Measurements from ENCODE around the gene CACNA1G. TPM values are rescaled to one million over a fixed set of nuclear protein-coding genes. Genes with fewer than 3 reads are reported as not detected.

The CACNA1G gene
- total and polyA plus RNA-seq, 2 experiments from 2014 or later = 3.5 to 4.8 TPM

DNA sequence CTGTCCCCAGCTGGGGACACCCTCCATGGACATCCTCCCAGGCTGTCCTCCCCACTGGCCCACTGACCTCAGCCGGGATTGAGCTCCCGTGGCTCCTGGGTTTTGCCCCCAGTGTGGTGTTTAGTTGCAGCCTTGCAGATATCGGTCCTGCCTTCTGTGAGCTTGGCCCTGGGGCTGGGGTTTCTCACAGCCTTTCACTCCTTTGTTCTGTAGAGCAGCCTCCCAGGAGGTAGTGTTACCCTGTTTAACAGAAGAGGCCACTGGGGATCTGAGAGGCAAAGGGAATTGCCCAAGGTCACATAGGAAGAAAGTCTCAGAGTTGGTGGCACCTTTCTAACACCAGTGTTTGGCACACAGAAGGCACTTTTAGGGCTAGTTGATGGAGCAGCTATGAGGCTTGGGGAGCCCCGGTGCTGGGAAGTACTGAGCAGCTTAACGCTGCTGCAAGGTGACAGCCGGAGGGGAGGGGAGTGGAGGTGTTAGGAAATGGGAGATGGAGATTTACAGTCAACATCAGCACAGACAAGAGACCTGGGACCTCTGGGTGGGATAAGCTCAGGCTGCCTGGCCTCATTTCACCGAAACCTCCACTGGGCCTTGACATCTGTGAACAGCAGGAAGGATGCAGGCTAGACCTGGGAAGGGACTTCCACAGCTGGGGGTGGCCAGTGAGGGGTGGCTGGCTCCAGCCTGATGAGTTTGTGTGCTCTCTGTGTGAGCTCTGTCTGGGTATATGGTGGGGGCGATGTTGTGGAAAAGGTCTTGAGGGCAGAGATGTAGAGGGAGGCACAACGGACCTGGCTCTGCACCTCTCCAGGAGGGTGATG lies 26.1 kb downstream of the CACNA1G start:
- Histone ChIP-seq H3K36me3 (replicated peaks; ENCODE audit: insufficient read depth, low read depth) (no peaks in the 10 kb centered on the region), H3K9me3 (ENCODE audit: low read depth) (no peaks in the 10 kb centered on the region), H3K4me1 (ENCODE audit: insufficient read depth) (peaks cover 17% of the 10 kb centered on the region), H3K27me3 (no peaks in the 10 kb centered on the region), H4K20me1 (ENCODE audit: insufficient read depth, poor library complexity, severe bottlenecking) (no peaks in the 10 kb centered on the region), H3K27ac (no peak overlapping the region), H2AFZ (no peak overlapping the region), H3K79me2 (no peaks in the 10 kb centered on the region), H3K9me2 (replicated peaks; ENCODE audit: insufficient read depth) (no peaks in the 10 kb centered on the region), H3K4me3 (no peak overlapping the region), H3K4me2 (no peak overlapping the region)
- TF ChIP-seq EZH2 (IDR thresholded peaks at IDR 0.05; ENCODE audit: borderline replicate concordance) = no peak
- TF ChIP-seq, protein P1, sequence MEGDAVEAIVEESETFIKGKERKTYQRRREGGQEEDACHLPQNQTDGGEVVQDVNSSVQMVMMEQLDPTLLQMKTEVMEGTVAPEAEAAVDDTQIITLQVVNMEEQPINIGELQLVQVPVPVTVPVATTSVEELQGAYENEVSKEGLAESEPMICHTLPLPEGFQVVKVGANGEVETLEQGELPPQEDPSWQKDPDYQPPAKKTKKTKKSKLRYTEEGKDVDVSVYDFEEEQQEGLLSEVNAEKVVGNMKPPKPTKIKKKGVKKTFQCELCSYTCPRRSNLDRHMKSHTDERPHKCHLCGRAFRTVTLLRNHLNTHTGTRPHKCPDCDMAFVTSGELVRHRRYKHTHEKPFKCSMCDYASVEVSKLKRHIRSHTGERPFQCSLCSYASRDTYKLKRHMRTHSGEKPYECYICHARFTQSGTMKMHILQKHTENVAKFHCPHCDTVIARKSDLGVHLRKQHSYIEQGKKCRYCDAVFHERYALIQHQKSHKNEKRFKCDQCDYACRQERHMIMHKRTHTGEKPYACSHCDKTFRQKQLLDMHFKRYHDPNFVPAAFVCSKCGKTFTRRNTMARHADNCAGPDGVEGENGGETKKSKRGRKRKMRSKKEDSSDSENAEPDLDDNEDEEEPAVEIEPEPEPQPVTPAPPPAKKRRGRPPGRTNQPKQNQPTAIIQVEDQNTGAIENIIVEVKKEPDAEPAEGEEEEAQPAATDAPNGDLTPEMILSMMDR (IDR thresholded peaks at IDR 0.05; ENCODE audit: poor library complexity) = no peak
- DNase-seq (ENCODE audit: low spot score) = no peak
- 66% methylated on average over 9 of the region's 9 CpGs for WGBS (ENCODE audit: low lambda C conversion rate, missing lambda C conversion rate)

DNA sequence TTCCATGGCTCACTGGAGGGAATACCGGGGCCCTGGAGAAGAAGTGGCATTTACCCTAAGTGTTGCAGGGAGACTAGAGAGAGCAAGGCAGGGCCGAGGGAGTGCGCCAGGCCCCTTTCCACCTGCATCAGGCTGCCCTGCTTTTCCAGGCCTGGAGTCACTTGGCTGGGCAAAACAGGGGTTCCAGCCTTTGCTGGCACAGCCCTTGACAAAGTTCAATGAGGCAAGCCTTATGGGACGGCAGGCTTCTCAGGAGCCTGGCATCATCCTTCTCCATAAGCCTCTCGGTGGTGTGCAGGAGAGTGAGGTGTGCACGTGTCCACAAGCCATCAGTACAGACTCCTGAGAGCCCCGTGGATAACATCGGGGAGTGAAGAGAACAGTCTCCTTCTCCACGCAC lies 27.1 kb downstream of the CACNA1G start:
- no peak overlapping the region for H2AFZ ChIP-seq
- no peaks in the 10 kb centered on the region for H3K36me3 ChIP-seq (replicated peaks; ENCODE audit: insufficient read depth, low read depth)
- H3K79me2 ChIP-seq = no peaks in the 10 kb centered on the region
- no peaks in the 10 kb centered on the region for H3K9me3 ChIP-seq (ENCODE audit: low read depth)
- no peak for DNase-seq (ENCODE audit: low spot score)
- no peaks in the 10 kb centered on the region for H3K9me2 ChIP-seq (replicated peaks; ENCODE audit: insufficient read depth)
- no peak overlapping the region for H3K27ac ChIP-seq
- H3K4me3 ChIP-seq = no peak overlapping the region
- 89% methylated on average over 9 of the region's 9 CpGs for WGBS (ENCODE audit: low lambda C conversion rate, missing lambda C conversion rate)
- no peak overlapping the region for H3K4me2 ChIP-seq
- H4K20me1 ChIP-seq (ENCODE audit: insufficient read depth, poor library complexity, severe bottlenecking) = no peaks in the 10 kb centered on the region
- peaks cover 23% of the 10 kb centered on the region for H3K4me1 ChIP-seq (ENCODE audit: insufficient read depth)
- no peaks in the 10 kb centered on the region for H3K27me3 ChIP-seq
- TF ChIP-seq, protein P1 (IDR thresholded peaks at IDR 0.05; ENCODE audit: poor library complexity) = no peak
- TF ChIP-seq EZH2phosphoT487 (IDR thresholded peaks at IDR 0.05; ENCODE audit: low read depth, severe bottlenecking, unreplicated experiment) (no peak), EZH2 (IDR thresholded peaks at IDR 0.05; ENCODE audit: borderline replicate concordance) (no peak)

DNA sequence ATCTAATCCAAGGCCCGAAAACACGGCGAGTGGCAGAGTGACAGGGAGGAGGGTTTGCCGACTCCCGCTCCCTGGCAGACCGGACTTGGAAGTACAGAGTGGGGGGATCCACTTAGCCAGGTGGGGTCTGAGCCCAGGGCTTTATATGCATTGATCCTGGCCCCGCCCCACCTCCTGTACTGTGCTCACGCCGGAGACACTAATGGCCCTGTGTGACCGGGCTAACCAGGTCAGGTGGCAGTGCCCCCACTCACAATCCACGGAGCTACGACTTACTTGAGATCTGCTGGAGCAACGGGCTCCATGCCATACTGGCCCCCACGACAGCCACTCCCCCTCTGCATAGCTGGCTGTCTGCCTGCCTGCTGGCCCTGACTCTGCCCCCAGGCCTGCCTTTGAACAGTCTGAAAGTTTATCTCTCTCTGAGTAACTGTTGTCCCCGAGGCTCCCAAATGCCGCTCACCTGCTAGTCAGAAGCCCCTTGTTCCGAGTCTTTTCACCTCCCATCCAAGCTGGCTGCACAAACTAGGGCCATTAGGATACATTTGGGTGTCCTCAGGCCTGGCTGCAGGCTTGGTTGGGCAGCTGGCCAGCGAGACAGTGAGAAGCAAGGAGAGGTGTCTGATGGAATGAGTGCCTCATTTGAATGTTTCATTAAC lies 28.0 kb downstream of the CACNA1G start:
- H3K9me3 ChIP-seq (ENCODE audit: low read depth) = no peaks in the 10 kb centered on the region
- H3K27ac ChIP-seq = no peak overlapping the region
- H3K36me3 ChIP-seq (replicated peaks; ENCODE audit: insufficient read depth, low read depth) = no peaks in the 10 kb centered on the region
- DNase-seq (ENCODE audit: low spot score) = no peak
- no peaks in the 10 kb centered on the region for H3K9me2 ChIP-seq (replicated peaks; ENCODE audit: insufficient read depth)
- H2AFZ ChIP-seq = no peak overlapping the region
- WGBS (ENCODE audit: low lambda C conversion rate, missing lambda C conversion rate) = 72% methylated on average over 18 of the region's 18 CpGs
- no peak overlapping the region for H3K4me3 ChIP-seq
- H3K4me1 ChIP-seq (ENCODE audit: insufficient read depth) = peaks cover 33% of the 10 kb centered on the region
- H3K4me2 ChIP-seq = no peak overlapping the region
- H3K27me3 ChIP-seq = no peaks in the 10 kb centered on the region
- no peaks in the 10 kb centered on the region for H4K20me1 ChIP-seq (ENCODE audit: insufficient read depth, poor library complexity, severe bottlenecking)
- H3K79me2 ChIP-seq = no peaks in the 10 kb centered on the region
- no peak for TF ChIP-seq EZH2 (IDR thresholded peaks at IDR 0.05; ENCODE audit: borderline replicate concordance)

DNA sequence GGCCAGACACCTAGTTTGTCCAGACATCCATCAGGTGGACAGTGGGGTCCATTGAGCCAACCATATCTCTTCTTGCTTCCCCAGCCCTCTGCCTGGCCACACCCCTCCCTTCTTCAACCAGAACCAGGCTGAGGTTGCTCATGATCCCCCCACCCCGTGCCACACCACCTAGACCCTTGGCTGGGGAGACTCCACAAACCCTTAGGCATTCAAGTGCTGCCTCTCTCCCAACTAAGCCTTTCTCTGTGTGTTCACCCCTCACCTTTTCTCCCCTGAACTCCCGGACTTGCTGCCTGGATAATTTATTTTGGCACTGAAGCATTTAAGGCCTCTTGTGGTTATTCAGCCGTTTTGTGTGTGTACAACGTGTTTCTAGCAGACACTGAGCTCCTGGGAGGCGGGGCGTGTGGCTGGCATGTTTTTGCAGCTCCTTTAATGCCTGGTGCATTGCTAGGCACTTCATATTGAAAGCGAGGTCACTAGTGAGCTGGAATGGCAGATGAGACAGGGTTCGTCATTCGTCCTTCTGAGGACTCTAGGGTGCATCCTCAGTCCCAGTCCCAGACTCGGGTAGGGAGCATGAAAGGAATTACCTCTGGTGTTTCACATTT lies 28.7 kb downstream of the CACNA1G start:
- Histone ChIP-seq H3K4me2 (no peak overlapping the region), H4K20me1 (ENCODE audit: insufficient read depth, poor library complexity, severe bottlenecking) (no peaks in the 10 kb centered on the region), H3K36me3 (replicated peaks; ENCODE audit: insufficient read depth, low read depth) (no peaks in the 10 kb centered on the region), H3K79me2 (no peaks in the 10 kb centered on the region), H3K27ac (no peak overlapping the region), H3K27me3 (no peaks in the 10 kb centered on the region), H3K4me1 (ENCODE audit: insufficient read depth) (peaks cover 35% of the 10 kb centered on the region), H2AFZ (no peak overlapping the region), H3K4me3 (no peak overlapping the region), H3K9me3 (ENCODE audit: low read depth) (no peaks in the 10 kb centered on the region), H3K9me2 (replicated peaks; ENCODE audit: insufficient read depth) (no peaks in the 10 kb centered on the region)
- WGBS (ENCODE audit: low lambda C conversion rate, missing lambda C conversion rate) = 72% methylated on average over 10 of the region's 10 CpGs
- DNase-seq (ENCODE audit: low spot score) = no peak
- TF ChIP-seq EZH2 (IDR thresholded peaks at IDR 0.05; ENCODE audit: borderline replicate concordance) (no peak), EZH2phosphoT487 (IDR thresholded peaks at IDR 0.05; ENCODE audit: low read depth, severe bottlenecking, unreplicated experiment) (no peak)
- TF ChIP-seq, protein P1 (IDR thresholded peaks at IDR 0.05; ENCODE audit: poor library complexity) = no peak

Data from hepatocyte (in vitro differentiated cells).